Activated CD4-positive, alpha-beta T cell treated with anti-CD3 and anti-CD28 coated beads, Interleukin-2, amount 50 U/mL, for 4 hours (primary cell): ENCODE measurements around the gene ZNF592.

Experiments
- DNase-seq, 2 experiments: peaks; one replicate each; pipeline ENCODE4 v3.0.0-alpha.2; 2020

The ZNF592 gene

DNA sequence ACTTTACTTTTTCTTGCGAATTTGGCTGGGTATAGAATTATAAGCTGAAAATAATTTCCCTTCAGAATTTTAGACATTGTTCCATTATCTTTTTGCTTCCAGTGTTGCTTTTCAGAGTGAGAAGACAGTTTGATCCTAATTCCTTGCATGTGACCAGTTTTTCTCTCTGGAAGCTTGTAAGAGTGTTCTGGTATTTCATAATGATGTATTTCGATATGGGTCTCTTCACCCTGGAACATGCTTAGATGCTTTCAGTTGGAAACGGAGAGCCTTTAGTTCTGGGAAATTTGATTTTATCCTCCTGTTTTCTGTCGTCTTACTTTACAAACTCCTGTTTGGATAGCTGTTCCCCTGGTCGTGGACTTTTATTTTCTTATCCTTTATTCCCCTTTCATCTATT is 82.6 kb downstream of the ZNF592 start:
- DNase-seq, result no peak

DNA sequence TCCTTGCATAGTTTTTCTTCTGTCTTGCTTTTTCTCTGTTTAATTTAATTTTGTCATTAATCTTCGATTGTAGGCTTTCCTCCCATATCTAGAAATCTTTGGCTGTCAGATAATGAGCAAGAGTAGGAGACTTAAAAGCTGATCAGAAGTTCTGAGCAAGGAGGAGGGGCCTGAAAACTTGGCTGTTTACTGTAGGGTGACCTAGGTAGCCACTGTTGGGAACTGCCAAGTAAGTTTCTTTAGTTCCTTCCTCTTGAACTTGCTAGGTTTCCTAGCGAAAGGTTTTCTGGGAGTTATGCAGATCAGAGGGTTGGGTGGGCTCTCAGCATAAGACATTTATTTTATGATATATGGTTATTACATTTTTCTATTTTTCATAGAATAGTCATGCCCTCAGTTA is 83.2 kb downstream of the ZNF592 start:
- no peak for DNase-seq

- no peak for DNase-seq
Measured at GRCh38 chr15:84832448-84833040, 84.2 kb downstream of the ZNF592 start.

DNA sequence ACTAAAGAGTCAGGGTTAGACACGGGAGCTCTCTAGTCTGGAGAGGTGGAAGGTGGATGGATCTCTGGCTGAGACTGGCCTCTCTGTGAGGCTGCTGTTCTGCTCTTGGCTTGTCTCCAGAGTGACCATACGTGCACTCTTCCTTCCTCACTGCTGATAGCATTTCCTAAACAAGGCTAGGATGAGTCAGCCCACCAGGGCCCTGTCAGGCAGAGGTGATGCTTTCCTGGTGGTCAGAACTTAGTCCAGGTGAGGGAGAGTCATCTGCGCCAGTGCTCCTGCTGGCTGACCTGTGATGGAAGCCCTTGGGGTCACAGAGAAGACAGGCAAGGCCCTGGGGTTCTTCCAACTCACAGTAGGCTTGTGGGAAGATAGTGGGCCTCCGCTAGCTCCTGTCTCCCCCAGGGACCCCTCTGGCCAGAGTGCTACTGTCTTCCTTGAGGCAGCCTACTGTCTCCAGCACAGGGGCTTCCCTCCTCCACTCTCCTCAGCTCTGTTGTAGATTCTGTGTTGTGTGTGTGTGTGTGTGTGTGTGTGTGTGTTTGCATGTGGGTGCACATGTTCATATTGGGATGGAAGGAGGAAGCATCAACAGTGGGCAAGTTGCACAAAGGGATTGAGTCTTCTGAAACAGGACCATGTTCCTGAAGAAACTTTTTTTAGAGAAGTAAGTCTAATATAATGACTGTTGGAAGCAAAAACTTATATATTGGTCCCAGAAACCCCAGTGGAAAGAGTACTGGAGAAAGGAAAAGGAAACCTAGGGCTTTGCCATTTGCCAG is 85.2 kb downstream of the ZNF592 start:
- DNase-seq, result no peak

DNA sequence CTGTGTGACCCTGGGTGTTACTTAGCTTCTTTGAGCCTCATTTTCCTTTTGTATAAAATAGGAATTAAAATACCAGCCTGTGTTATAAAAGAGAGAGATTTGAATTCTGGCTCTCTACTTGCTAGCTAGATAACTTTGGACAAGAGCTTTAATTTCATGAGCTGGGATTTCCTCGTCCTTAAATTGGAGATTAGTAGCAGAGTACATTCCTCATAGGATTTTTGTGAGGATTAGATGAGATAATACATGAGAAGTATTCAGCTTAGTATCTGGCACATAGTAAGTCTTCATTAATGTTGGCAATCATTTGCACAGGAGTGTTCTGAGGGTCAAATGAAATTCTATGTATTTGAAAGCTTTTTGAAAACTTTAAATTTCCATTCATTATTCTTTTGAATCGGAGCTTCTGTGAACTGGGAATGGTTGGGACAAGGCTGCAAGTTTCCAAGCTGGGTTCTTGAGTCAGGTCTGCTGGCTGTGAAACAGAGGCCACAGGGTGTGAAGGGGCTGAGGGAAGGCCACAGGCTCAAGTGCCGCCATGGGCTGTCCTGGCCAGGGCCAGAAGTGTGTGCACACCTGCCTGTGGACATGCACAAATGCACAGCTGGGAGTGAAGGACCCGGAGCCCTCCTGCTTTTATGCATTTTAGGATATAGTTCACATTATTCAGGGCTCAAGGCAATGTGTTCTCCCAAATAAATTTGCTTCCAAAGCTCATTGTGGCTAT is 86.0 kb downstream of the ZNF592 start:
- DNase-seq, result no peak

DNA sequence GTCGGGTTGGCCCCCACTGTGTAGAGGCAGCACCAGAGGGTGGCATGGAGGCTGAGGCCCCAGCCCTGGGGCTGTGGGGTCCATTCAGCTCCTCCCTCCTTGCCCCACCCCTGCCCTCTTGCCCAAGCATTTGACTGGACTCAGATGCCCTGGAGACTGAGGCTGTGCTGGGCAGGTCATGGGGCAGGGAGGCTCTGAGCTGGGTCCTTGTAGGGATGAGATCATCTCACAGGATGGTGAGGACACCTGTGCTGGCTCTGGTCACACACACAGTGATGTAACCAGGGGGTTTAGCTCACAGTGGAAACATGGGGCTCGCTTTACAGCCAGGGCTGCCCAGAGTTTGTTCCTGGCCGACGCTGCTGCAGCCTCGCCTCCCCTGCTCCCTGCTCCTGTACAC is 86.6 kb downstream of the ZNF592 start:
- DNase-seq, result no peak

DNA sequence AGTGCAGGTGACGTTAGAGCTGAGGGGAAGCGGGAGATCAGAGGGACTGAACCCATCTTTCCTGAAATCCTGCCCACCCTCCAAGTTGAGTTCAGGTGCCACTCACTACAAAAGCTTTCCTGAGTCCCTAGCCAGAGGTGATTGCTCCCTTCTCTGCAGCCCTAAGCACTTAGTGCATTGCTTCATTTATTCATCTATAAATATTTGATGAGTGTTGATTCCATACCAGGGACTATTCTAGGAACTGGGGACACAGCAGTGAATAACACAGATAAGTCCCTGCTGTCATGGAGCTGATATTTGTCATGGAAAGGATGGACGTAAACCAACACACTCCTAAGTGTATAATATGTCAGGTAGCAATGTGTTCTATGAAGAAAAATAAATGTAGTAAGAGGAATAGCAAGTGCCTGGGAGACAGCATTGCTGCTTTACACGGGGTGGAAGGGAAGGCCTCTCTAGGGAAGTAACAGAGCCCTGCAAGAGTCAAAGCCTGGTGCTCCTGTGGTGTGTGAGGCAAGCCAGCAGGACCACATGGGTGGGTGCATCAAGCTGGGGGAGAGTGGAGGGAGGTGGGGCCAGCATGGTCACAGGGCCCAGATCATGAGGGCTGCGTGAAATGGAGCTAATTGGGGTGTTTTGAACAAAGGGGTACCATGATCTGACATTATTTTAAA is 87.4 kb downstream of the ZNF592 start:
- DNase-seq, result no peak

- DNase-seq, result no peak
Measured at GRCh38 chr15:84836844-84837243, 88.5 kb downstream of the ZNF592 start.

DNA sequence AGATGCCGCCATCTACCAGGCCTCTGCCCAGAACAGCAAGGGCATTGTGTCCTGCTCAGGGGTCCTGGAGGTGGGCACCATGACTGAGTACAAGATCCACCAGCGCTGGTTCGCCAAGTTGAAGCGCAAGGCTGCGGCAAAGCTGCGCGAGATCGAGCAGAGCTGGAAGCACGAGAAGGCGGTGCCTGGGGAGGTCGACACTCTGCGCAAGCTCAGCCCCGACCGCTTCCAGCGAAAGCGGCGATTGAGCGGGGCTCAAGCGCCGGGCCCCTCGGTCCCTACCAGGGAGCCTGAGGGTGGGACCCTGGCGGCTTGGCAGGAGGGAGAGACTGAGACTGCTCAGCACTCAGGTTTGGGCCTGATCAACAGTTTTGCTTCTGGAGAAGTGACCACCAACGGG is 91.3 kb downstream of the ZNF592 start:
- DNase-seq, result no peak

- no peak for DNase-seq
Measured at GRCh38 chr15:84840255-84840654, 91.9 kb downstream of the ZNF592 start.

DNA sequence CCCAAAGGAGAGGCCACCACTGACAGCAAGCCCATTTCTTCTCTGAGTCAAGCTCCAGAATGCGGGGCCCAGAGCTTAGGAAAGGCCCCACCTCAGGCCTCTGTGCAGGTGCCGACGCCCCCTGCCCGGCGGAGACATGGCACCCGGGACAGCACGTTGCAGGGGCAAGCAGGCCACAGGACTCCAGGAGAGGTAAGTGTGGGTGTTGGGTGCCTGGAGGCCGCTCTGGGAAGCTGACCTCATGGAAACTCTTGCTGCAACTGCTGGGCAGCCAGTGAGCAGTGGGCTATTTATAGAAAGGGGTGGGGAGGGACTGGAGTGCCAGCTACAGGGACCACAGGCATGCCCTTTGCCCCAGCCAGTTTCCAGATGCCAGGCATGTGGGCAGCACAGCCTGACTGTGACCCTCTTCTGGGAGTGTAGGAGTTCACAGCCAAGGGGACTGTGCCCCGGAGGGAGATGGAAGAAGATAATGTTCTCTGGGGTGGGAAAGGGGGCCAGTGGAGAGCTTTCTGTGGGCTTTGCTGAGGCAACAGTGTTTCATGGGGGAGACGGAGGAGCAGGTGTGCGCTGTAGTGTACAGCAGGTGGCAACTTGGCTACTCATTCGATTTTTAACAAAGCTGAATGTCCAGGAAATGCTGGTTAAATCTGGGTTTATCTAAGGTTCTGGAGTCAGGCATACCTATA is 92.5 kb downstream of the ZNF592 start:
- DNase-seq, result no peak

GRCh38 chr15:84842781-84843180 is 94.4 kb downstream of the ZNF592 start:
- DNase-seq, result no peak

- DNase-seq, result no peak
Measured at GRCh38 chr15:84844964-84845363, 96.6 kb downstream of the ZNF592 start.

DNA sequence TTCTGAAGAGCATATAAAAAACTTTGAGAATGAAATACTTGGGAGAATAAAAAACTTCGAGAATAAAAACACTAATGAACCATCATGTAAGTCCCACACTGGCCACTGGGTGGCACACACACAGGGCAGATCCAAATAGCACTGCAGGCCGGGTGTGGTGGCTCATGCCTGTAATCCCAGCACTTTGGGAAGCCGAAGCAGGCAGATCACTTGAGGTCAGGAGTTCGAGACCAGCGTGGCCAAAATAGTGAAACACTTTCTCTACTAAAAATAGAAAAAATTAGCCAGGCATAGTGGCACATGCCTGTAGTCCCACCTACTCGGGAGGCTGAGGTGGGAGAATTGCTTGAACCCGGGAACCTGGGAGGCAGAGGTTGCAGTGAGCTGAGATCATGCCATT is 97.2 kb downstream of the ZNF592 start:
- peak; percentile 18 to 26 for DNase-seq

DNA sequence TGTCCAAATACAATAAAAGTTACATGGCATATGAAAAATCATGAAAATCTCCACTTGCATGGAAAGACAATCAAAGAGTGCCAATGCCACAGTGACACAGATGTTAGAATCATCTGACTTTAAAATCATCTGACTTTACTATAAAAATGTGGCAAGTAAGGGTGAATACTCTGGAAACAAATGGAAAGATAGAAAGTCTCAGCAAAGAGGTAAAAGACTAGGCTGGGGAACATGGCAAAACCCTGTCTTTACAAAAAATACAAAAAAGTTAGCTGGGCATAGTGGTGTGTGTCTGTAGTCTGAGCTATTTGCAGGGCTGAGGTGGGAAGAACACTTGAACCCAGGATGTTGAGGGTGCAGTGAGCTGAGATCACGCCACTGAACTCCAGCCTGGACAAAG is 97.9 kb downstream of the ZNF592 start:
- DNase-seq, result no peak

- DNase-seq, result no peak
Measured at GRCh38 chr15:84847382-84847781, 99.0 kb downstream of the ZNF592 start.

DNA sequence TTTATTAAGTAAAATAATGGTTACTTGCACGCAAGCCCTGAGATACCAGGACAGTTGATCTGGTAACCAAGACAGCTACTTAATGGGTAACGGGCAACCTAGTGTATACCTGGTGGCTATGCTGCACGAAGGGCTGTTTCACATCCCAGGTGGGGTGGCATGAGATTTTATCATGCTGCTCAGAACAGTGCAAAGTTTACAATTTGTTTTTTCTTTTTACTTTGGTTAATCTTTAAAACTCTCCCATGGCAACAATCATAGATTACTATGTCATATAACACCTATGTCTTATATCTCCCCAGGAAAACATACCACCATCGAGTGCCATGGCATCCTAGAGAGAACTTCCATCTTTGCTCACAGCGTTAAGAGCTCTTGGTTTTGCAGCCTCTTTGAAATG is 103.8 kb downstream of the ZNF592 start:
- no peak for DNase-seq

- no peak for DNase-seq
Measured at GRCh38 chr15:84855136-84855535, 106.7 kb downstream of the ZNF592 start.

DNA sequence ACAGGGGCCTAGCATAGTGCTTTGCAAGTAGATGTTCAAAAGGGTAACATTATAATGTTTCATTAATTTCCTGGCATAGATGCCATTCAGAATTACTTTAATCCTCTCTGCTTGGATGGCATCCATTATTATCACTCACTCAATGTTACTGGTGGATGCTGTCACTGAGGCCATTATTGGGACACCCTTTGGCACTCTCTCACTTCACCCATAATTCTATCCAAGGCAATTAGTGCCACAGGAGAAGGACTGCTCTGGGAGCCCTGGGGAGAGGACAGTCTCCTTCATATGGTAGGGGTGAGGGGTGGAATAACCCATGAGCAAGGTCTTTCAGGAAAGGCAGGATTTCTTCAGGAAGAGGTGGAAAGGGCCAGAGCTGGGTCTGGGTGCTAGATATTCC is 107.4 kb downstream of the ZNF592 start:
- DNase-seq, result no peak
